ENCODE measurements around the gene FUT3.

DNA sequence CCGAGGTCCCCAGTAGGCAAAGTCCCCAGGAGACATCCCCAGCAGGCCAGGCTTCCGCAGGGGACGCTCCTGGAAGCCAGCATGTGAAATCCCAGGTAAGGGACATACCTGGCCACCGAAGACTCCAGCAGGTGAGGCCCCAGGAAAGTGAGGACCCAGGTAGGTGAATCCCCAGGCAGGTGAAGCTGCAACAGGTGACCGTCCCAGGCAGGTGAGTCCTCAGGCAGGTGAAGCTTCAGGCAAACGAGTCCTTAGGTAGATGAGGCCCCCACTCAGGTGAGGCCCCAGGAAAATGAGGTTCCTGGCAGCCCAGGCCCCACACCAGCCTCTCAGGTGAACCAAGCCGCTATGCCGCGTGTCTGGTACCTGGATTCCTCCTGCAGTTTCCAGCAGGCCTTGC lies 20.1 kb downstream of the FUT3 start:
- TF ChIP-seq, protein P1, sequence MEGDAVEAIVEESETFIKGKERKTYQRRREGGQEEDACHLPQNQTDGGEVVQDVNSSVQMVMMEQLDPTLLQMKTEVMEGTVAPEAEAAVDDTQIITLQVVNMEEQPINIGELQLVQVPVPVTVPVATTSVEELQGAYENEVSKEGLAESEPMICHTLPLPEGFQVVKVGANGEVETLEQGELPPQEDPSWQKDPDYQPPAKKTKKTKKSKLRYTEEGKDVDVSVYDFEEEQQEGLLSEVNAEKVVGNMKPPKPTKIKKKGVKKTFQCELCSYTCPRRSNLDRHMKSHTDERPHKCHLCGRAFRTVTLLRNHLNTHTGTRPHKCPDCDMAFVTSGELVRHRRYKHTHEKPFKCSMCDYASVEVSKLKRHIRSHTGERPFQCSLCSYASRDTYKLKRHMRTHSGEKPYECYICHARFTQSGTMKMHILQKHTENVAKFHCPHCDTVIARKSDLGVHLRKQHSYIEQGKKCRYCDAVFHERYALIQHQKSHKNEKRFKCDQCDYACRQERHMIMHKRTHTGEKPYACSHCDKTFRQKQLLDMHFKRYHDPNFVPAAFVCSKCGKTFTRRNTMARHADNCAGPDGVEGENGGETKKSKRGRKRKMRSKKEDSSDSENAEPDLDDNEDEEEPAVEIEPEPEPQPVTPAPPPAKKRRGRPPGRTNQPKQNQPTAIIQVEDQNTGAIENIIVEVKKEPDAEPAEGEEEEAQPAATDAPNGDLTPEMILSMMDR (IDR thresholded peaks at IDR 0.05), result no peak
- no peak for TF ChIP-seq POLR2A (IDR thresholded peaks at IDR 0.05)

Measured in vagina (tissue), 2 donors.